Inflammatory macrophage treated with lipopolysaccharide for 1 hour (primary cell): ENCODE results near the gene MSI2.
"Not testable (repeated sequence)": the region's sequence is repeated elsewhere in the genome, so short reads cannot be mapped to it uniquely, and the experiment has no call there.

Source experiments
- DNase-seq, 2 donors: peaks; one replicate each; pipeline ENCODE4 v3.0.0-alpha.2; 2020 to 2022

Gene MSI2

GRCh38 chr17:57609125-57609877, 353.0 kb downstream of the MSI2 start:
- DNase-seq: no peak

- DNase-seq: no peak
These were observed 353.6 kb downstream of the MSI2 start for GRCh38 chr17:57609878-57610270.

GRCh38 chr17:57612202-57613071, 356.1 kb downstream of the MSI2 start:
- no peak for DNase-seq

- no peak for DNase-seq
These were observed 358.4 kb downstream of the MSI2 start for GRCh38 chr17:57614742-57615141.

- peak in 1 of 2 donors; percentile 44 for DNase-seq
These were observed 359.8 kb downstream of the MSI2 start for GRCh38 chr17:57615836-57616757.

GRCh38 chr17:57617218-57617617, 360.9 kb downstream of the MSI2 start:
- no peak for DNase-seq

- peak in 1 of 2 donors; percentile 42 for DNase-seq
These were observed 363.0 kb downstream of the MSI2 start for GRCh38 chr17:57619061-57619937.

- DNase-seq: no peak
These were observed 364.3 kb downstream of the MSI2 start for GRCh38 chr17:57620576-57620975.

- not testable (repeated sequence) for DNase-seq
These were observed 365.5 kb downstream of the MSI2 start for GRCh38 chr17:57621791-57622190.

- no peak for DNase-seq
These were observed 366.0 kb downstream of the MSI2 start for GRCh38 chr17:57622306-57622682.

- DNase-seq: peak; percentile 61 to 64
These were observed 366.5 kb downstream of the MSI2 start for GRCh38 chr17:57622683-57623433.

GRCh38 chr17:57623620-57624019, 367.3 kb downstream of the MSI2 start:
- DNase-seq: no peak

GRCh38 chr17:57624386-57624785, 368.1 kb downstream of the MSI2 start:
- DNase-seq: no peak

GRCh38 chr17:57625511-57625910, 369.2 kb downstream of the MSI2 start:
- no peak for DNase-seq

GRCh38 chr17:57625957-57626356, 369.6 kb downstream of the MSI2 start:
- DNase-seq: no peak

- no peak for DNase-seq
These were observed 370.3 kb downstream of the MSI2 start for GRCh38 chr17:57626520-57627210.

- DNase-seq: no peak
These were observed 371.3 kb downstream of the MSI2 start for GRCh38 chr17:57627591-57627990.

- no peak for DNase-seq
These were observed 372.1 kb downstream of the MSI2 start for GRCh38 chr17:57628421-57628820.

- DNase-seq: peak; percentile 85
These were observed 373.1 kb downstream of the MSI2 start for GRCh38 chr17:57629470-57629869.

- DNase-seq: no peak
These were observed 373.6 kb downstream of the MSI2 start for GRCh38 chr17:57629886-57630285.

- DNase-seq: no peak
These were observed 374.4 kb downstream of the MSI2 start for GRCh38 chr17:57630736-57631135.
